Neural progenitor cell (in vitro differentiated cells): ENCODE measurements around the gene PRR33. TPM values are rescaled to one million over a fixed set of nuclear protein-coding genes. Genes with fewer than 3 reads are reported as not detected.
A peak's percentile ranks its signal among the peaks of the same experiment; 100 is the strongest.

Experiments used
- DNase-seq: peaks from one replicate; pipeline ENCODE4 v3.0.0-alpha.2; 2016; ENCODE audit warnings: low spot score
- H2AFZ ChIP-seq: fragments of 200-600 bp; sonication (generic); replicated peaks from 2 replicates; pipeline ENCODE4 v1.6.1; 2016; ENCODE audit warnings: antibody characterized with exemption
- H3F3A ChIP-seq: fragments of 200-600 bp; sonication (generic); 2 replicates; pipeline ENCODE4 v1.6.1; 2016; ENCODE audit warnings: antibody characterized with exemption, low read depth
- H3K27ac ChIP-seq: fragments of 200-600 bp; sonication (generic); 2 replicates; pipeline ENCODE4 v1.5.1; 2016; ENCODE audit warnings: mild to moderate bottlenecking
- H3K27me3 ChIP-seq: fragments of 200-600 bp; sonication (generic); 2 replicates; pipeline ENCODE4 v1.6.1; 2016; ENCODE audit warnings: mild to moderate bottlenecking, moderate library complexity
- H3K36me3 ChIP-seq: fragments of 200-600 bp; sonication (generic); 2 replicates; pipeline ENCODE4 v1.5.1; 2016
- H3K4me1 ChIP-seq: fragments of 200-600 bp; sonication (generic); 2 replicates; pipeline ENCODE4 v1.6.1; 2016; ENCODE audit warnings: mixed run types
- H3K4me2 ChIP-seq: fragments of 200-600 bp; sonication (generic); 2 replicates; pipeline ENCODE4 v1.6.1; 2016
- H3K4me3 ChIP-seq: fragments of 200-600 bp; sonication (generic); 2 replicates; pipeline ENCODE4 v1.5.1; 2016
- H3K79me2 ChIP-seq: fragments of 200-600 bp; sonication (generic); 2 replicates; pipeline ENCODE4 v1.6.1; 2016; ENCODE audit warnings: low read depth
- H3K9ac ChIP-seq: fragments of 200-600 bp; sonication (generic); 2 replicates; pipeline ENCODE4 v1.6.1; 2016
- H3K9me3 ChIP-seq: fragments of 200-600 bp; sonication (generic); 2 replicates; pipeline ENCODE4 v1.5.1; 2016; ENCODE audit warnings: low read depth
- H4K20me1 ChIP-seq: fragments of 200-600 bp; sonication (generic); 2 replicates; pipeline ENCODE4 v1.6.1; 2016; ENCODE audit warnings: low read depth
- H3K27ac Mint-ChIP-seq: 3 replicates; pipeline ENCODE4 v1.8.0; 2021; ENCODE audit warnings: mixed read lengths
- H3K27me3 Mint-ChIP-seq: 2 replicates; pipeline ENCODE4 v1.8.0; 2022; ENCODE audit warnings: low read depth, mild to moderate bottlenecking, inconsistent platforms, moderate library complexity, mixed read lengths; ENCODE audit not compliant: insufficient read depth
- H3K36me3 Mint-ChIP-seq: 3 replicates; pipeline ENCODE4 v1.8.0; 2021; ENCODE audit warnings: mixed read lengths
- H3K4me1 Mint-ChIP-seq: 3 replicates; pipeline ENCODE4 v1.8.0; 2021; ENCODE audit warnings: mixed read lengths
- H3K4me3 Mint-ChIP-seq: 3 replicates; pipeline ENCODE4 v1.8.0; 2021; ENCODE audit warnings: mild to moderate bottlenecking, moderate library complexity, mixed read lengths
- H3K9me3 Mint-ChIP-seq: 3 replicates; pipeline ENCODE4 v1.8.0; 2020; ENCODE audit warnings: mixed read lengths
- CTCF ChIP-seq: fragments of 200-600 bp; sonication (generic); IDR thresholded peaks from 2 replicates; pipeline ENCODE4 v1.5.1; 2017; ENCODE audit warnings: antibody characterized with exemption, mild to moderate bottlenecking
- EZH2 ChIP-seq: fragments of 200-600 bp; sonication (generic); IDR thresholded peaks from 2 replicates; pipeline ENCODE4 v1.6.1; 2017; ENCODE audit warnings: antibody characterized with exemption, mild to moderate bottlenecking, moderate library complexity
- EZH2phosphoT487 ChIP-seq: fragments of 200-600 bp; sonication (generic); IDR thresholded peaks from 2 replicates; pipeline ENCODE4 v1.6.1; 2017; ENCODE audit warnings: antibody characterized with exemption
- total RNA-seq: library from RNA; depleted of rRNA; stranded (reverse); fragments of >200 nt; gene quantifications from 2 replicates; pipeline ENCODE4 v1.2.3, GENCODE V29; 2015; ENCODE audit warnings: low replicate concordance

Gene PRR33
- total RNA-seq, 1 donor from 2014 or later, result not detected

DNA sequence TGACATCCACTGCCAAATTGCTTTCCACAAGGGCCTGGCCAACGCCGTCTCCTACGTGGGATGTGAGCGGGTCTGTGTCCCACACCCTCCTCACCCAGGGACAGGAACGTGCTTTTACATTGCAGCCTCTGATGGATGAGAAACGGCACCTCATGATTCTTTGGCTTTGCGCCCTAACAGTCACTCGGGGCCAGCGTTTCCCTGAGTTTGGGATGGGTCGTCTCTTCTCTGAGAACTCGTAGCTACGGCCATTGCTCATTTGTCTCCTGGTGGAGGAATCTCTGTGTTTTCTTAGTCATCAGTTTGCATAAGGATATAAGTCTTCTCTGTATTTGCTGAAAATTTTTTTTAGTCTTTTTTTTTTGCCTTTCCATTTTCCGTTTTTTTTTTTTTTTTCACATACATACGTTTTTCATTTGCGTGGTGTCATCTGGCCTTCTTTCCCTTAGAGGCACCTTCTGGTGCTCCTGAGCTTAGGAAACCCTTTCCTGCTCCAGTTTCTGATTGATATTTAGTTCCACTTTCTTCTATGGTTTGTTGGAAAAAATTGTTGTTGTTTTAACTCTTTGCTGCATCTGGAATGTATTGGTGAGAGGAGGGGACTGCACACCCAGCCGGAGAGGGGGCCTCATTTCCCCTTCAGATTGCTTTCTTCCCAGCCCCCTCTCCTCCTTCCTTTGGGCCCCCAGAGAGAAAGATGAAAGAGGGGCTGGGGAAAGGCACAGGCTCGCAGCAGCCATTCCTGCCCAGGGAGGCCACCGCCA is 39.8 kb upstream of the PRR33 start:
- H3K27me3 Mint-ChIP-seq, result peaks cover 16% of the 10 kb centered on the region
- H3K36me3 Mint-ChIP-seq, result no peaks in the 10 kb centered on the region
- peak overlapping the region; percentile 16 for H3K27ac Mint-ChIP-seq
- no peaks in the 10 kb centered on the region for H3K27me3 ChIP-seq
- no peak overlapping the region for H3K4me2 ChIP-seq
- peak overlapping the region; percentile 26 for H2AFZ ChIP-seq
- H3K4me3 Mint-ChIP-seq, result no peak overlapping the region
- no peaks in the 10 kb centered on the region for H3K79me2 ChIP-seq
- no peak overlapping the region for H3K27ac ChIP-seq
- no peak overlapping the region for H3K4me3 ChIP-seq
- peaks cover 13% of the 10 kb centered on the region for H3K4me1 Mint-ChIP-seq
- no peaks in the 10 kb centered on the region for H3F3A ChIP-seq
- H3K9me3 Mint-ChIP-seq, result no peaks in the 10 kb centered on the region
- no peak overlapping the region for H3K9ac ChIP-seq
- H3K4me1 ChIP-seq, result peaks cover 4% of the 10 kb centered on the region
- DNase-seq, result no peak
- no peaks in the 10 kb centered on the region for H3K36me3 ChIP-seq
- H3K9me3 ChIP-seq, result no peaks in the 10 kb centered on the region
- no peaks in the 10 kb centered on the region for H4K20me1 ChIP-seq
- TF ChIP-seq EZH2phosphoT487, result no peak
- no peak for TF ChIP-seq EZH2
- TF ChIP-seq CTCF, result no peak

DNA sequence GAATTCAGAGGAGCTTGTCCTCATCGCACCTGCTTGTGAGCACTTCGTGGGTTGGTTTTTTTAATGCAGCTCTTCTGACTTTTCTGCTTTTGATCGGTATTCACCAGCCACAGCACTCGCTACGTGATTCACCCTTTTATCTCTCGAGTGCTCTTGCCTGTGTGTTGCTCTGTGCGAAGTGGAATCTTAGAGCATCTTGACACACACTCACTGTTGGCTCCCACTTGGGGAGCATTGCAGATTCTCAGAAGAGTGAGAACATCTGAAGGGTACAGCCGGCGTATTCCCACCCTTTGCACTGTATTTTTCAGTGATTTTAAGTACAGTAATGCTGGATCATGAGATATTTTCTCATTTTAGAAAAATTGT is 38.8 kb upstream of the PRR33 start:
- H3K27me3 Mint-ChIP-seq, result peaks cover 18% of the 10 kb centered on the region
- no peaks in the 10 kb centered on the region for H3K9me3 Mint-ChIP-seq

DNA sequence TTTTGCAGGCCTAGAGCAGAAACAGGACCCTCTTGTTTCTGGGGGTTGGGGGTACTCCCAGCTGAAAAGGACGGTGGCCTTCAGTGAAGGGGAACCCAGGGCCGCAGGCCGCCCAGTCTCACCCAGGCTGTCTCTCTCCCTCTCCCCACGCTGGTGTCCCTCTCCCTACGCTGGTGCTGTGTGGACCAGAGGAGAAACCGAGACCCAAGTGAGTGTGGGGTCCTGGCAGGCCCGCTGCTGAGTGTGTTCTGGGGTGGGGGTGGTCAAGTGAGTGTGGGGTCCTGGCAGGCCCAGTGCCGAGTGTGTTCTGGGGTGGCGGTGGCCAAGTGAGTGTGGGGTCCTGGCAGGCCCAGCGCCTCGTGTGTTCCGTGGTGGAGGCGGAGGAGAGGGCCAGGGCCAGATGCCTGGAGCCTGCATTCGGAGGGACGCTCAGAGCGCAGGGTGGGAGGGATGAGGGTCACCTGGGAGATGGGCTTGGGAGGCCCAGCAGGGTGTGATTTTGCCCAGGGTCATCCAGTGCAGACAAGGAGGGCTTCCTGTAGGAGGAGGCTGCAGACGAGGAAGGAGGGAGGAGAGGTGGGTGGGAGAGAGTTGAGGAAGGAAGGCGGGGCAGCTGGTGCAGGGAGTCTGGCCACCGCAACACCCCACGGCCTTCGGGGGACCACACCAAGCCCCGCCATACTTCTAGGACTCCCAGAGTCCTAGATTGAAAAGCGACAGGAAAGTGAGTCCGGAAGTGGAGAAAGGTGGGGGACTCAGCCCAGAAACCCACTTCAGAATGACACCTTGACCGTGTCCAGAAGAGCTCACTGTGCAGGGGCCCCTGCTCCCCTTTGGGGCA is 38.1 kb upstream of the PRR33 start:
- Histone ChIP-seq H3K27me3 (no peaks in the 10 kb centered on the region), H3K4me2 (no peak overlapping the region), H3K36me3 (no peaks in the 10 kb centered on the region), H4K20me1 (no peaks in the 10 kb centered on the region), H3K9ac (no peak overlapping the region), H3K4me3 (no peak overlapping the region), H3K9me3 (no peaks in the 10 kb centered on the region), H3F3A (no peaks in the 10 kb centered on the region), H3K4me1 (peaks cover 4% of the 10 kb centered on the region), H3K79me2 (no peaks in the 10 kb centered on the region), H2AFZ (no peak overlapping the region), H3K27ac (no peak overlapping the region)
- no peaks in the 10 kb centered on the region for H3K36me3 Mint-ChIP-seq
- DNase-seq, result no peak
- peak overlapping the region; percentile 69 for H3K27ac Mint-ChIP-seq
- H3K4me3 Mint-ChIP-seq, result no peak overlapping the region
- no peaks in the 10 kb centered on the region for H3K9me3 Mint-ChIP-seq
- no peak for TF ChIP-seq CTCF
- no peak for TF ChIP-seq EZH2phosphoT487
- TF ChIP-seq EZH2, result no peak
- peaks cover 17% of the 10 kb centered on the region for H3K4me1 Mint-ChIP-seq
- peaks cover 18% of the 10 kb centered on the region for H3K27me3 Mint-ChIP-seq

More for the DNA sequence above, 38.8 kb upstream of the PRR33 start:
- DNase-seq, result peak; percentile 1
- Histone ChIP-seq H3K27ac (no peak overlapping the region), H3K79me2 (no peaks in the 10 kb centered on the region), H3K27me3 (no peaks in the 10 kb centered on the region), H3K9me3 (no peaks in the 10 kb centered on the region), H4K20me1 (no peaks in the 10 kb centered on the region), H3F3A (no peaks in the 10 kb centered on the region), H3K4me3 (no peak overlapping the region), H3K9ac (no peak overlapping the region), H3K36me3 (no peaks in the 10 kb centered on the region), H2AFZ (no peak overlapping the region), H3K4me1 (peaks cover 4% of the 10 kb centered on the region), H3K4me2 (no peak overlapping the region)
- no peaks in the 10 kb centered on the region for H3K36me3 Mint-ChIP-seq
- peak overlapping the region; percentile 73 for H3K4me3 Mint-ChIP-seq
- H3K27ac Mint-ChIP-seq, result peak overlapping the region; percentile 97
- peaks cover 17% of the 10 kb centered on the region for H3K4me1 Mint-ChIP-seq
- TF ChIP-seq EZH2, result no peak
- no peak for TF ChIP-seq CTCF
- no peak for TF ChIP-seq EZH2phosphoT487
